AG04450 (cell line): ENCODE results near the gene OR51E1. TPM values are rescaled to one million over a fixed set of nuclear protein-coding genes. Genes with fewer than 3 reads are reported as not detected.

Experiments
- CTCF ChIA-PET: fragments of 300-600, 350-600 bp; formaldehyde crosslinking; extraction: SDS; loops from one replicate; lab custom pipeline; 2022; ENCODE audit warnings: antibody characterized with exemption, inconsistent platforms; lab: Charles Lee
- POLR2A ChIA-PET: fragments of 350-600 bp; formaldehyde crosslinking; extraction: SDS; loops from one replicate; lab custom pipeline; 2021; ENCODE audit warnings: antibody characterized with exemption, inconsistent platforms; lab: Yijun Ruan, JAX
- DNase-seq: peaks from one replicate; pipeline ENCODE4 v3.0.0-alpha.2; 2011; ENCODE audit warnings: low read depth, low spot score
- H3K27ac ChIP-seq: one replicate; pipeline ENCODE4 v1.5.1; 2012; ENCODE audit warnings: low read depth, low read length, control low read depth
- H3K27me3 ChIP-seq: one replicate; pipeline ENCODE4 v1.6.0; 2012; ENCODE audit warnings: low read length; ENCODE audit not compliant: control insufficient read depth, insufficient read depth
- H3K4me3 ChIP-seq: 2 replicates; pipeline ENCODE4 v1.5.1; 2011; ENCODE audit warnings: mild to moderate bottlenecking, low read depth, low read length, control low read depth
- H3K9me3 ChIP-seq: 2 replicates; pipeline ENCODE4 v1.5.1; 2012; ENCODE audit warnings: low read length; ENCODE audit not compliant: control insufficient read depth, insufficient read depth
- CTCF ChIP-seq: IDR thresholded peaks from 2 replicates; pipeline ENCODE4 v1.5.1; 2011; ENCODE audit warnings: low read depth, low read length, control low read depth, inconsistent platforms
- polyA plus RNA-seq: library from polyadenylated mRNA; depleted of rRNA; stranded (reverse); fragments of >200 nt; gene quantifications from 2 replicates; pipeline ENCODE4 v1.2.3, GENCODE V29; 2011

OR51E1 gene
- polyA plus RNA-seq, 1 experiment = 0.02 TPM

DNA sequence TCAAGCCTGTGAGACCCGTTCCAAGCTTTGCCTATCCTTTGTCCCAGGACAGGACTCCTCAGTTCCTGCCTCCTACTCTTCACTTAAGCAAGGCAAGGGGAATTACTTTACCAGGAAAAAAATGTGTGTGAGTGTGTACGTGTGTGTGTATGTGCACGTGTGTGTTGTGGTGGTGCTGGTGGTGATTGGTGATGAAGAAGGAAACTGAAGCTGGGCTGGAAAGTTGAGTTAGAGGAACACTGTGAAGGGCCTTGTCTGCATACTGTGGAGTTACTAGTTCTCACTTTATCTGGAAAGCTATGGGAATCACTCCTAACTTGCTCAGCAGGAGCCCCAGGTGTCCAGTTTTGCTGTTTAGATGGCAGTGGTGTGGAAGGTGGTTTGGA lies 6.1 kb upstream of the OR51E1 start:
- DNase-seq = no peak
- H3K27ac ChIP-seq = no peak overlapping the region
- CTCF ChIA-PET = interaction anchor here (0.6 to 4.2 kb wide), 64 partner anchors 10 to 744 kb away, joined by 3 to 134 read pairs (median 5); partner anchors contain the start of genes OR51E2, OR51F2, OR52A1 and TRIM68
- no peak for TF ChIP-seq CTCF
- H3K27me3 ChIP-seq = no peaks in the 10 kb centered on the region
- H3K9me3 ChIP-seq = no peaks in the 10 kb centered on the region
- no peak overlapping the region for H3K4me3 ChIP-seq
- POLR2A ChIA-PET = no interaction called here

- POLR2A ChIA-PET = no interaction called here
- no peak for TF ChIP-seq CTCF
- no peak for DNase-seq
- H3K27me3 ChIP-seq = no peaks in the 10 kb centered on the region
- no peaks in the 10 kb centered on the region for H3K9me3 ChIP-seq
- H3K4me3 ChIP-seq = no peak overlapping the region
- CTCF ChIA-PET = interaction anchor here (0.9 kb wide), 1 partner anchor 186 kb away, joined by 3 read pairs; no protein-coding TSS in a partner anchor
- no peak overlapping the region for H3K27ac ChIP-seq
Measured at GRCh38 chr11:4639931-4640330, 3.9 kb upstream of the OR51E1 start.

- H3K27ac ChIP-seq = no peak overlapping the region
- DNase-seq = no peak
- no peaks in the 10 kb centered on the region for H3K27me3 ChIP-seq
- CTCF ChIA-PET = no interaction called here
- H3K4me3 ChIP-seq = no peak overlapping the region
- POLR2A ChIA-PET = no interaction called here
- H3K9me3 ChIP-seq = no peaks in the 10 kb centered on the region
- TF ChIP-seq CTCF = no peak
Measured at GRCh38 chr11:4641501-4641900, 2.3 kb upstream of the OR51E1 start.

- CTCF ChIA-PET = no interaction called here
- no peak overlapping the region for H3K4me3 ChIP-seq
- no peaks in the 10 kb centered on the region for H3K27me3 ChIP-seq
- no peak for TF ChIP-seq CTCF
- POLR2A ChIA-PET = no interaction called here
- H3K9me3 ChIP-seq = no peaks in the 10 kb centered on the region
- H3K27ac ChIP-seq = no peak overlapping the region
- no peak for DNase-seq
Measured at GRCh38 chr11:4642043-4642442, 1.7 kb upstream of the OR51E1 start.

GRCh38 chr11:4643076-4643475 lies 706 bp upstream of the OR51E1 start:
- TF ChIP-seq CTCF = no peak
- no peak overlapping the region for H3K4me3 ChIP-seq
- no peak overlapping the region for H3K27ac ChIP-seq
- DNase-seq = no peak
- no peaks in the 10 kb centered on the region for H3K27me3 ChIP-seq
- POLR2A ChIA-PET = no interaction called here
- CTCF ChIA-PET = interaction anchor here (0.7 kb wide), 1 partner anchor 183 kb away, joined by 3 read pairs; no protein-coding TSS in a partner anchor
- no peaks in the 10 kb centered on the region for H3K9me3 ChIP-seq
